HCT116 (cell line): ENCODE results near the gene EBI3. TPM values are rescaled to one million over a fixed set of nuclear protein-coding genes. Genes with fewer than 3 reads are reported as not detected.

Experiments
- ATAC-seq: fragments of 200-7000 bp; cut with Tn5 transposase; 2 replicates; pipeline ENCODE4 v1.9.1; 2020; ENCODE audit warnings: mild to moderate bottlenecking, moderate library complexity
- BruUV-seq: library from RNA; stranded (reverse); fragments of 400-500 nt; replicated peaks from 2 replicates; lab custom pipeline; 2021; lab: Mats Ljungman, UMichigan
- CTCF ChIA-PET: fragments of 300-600 bp; sonication (Branson Sonifier 250); formaldehyde crosslinking; loops from one replicate; lab custom pipeline; 2021; ENCODE audit warnings: antibody characterized with exemption; lab: Charles Lee
- POLR2A ChIA-PET: fragments of 300-600, 350-600 bp; sonication (Branson Sonifier 250); formaldehyde crosslinking; loops from one replicate; lab custom pipeline; 2021; ENCODE audit warnings: antibody characterized with exemption; lab: Charles Lee
- RAD21 ChIA-PET, 2 experiments: fragments of 300-600 bp; sonication (Branson Sonifier 250); formaldehyde crosslinking; loops; one replicate each; lab custom pipeline; 2023; ENCODE audit warnings: low total read pairs in 2 of 2; ENCODE audit not compliant: uncharacterized antibody in 2 of 2, unreplicated experiment in 2 of 2, low non-redundant PET in 1 of 2; lab: Charles Lee
- DNase-seq: peaks from one replicate; pipeline ENCODE4 v3.0.0-alpha.2; 2010; ENCODE audit warnings: low read depth, low spot score
- H2AFZ ChIP-seq: fragments of 200-600 bp; shearing (Covaris generic), sonication (generic); 2 replicates; pipeline ENCODE4 v1.6.1; 2017; ENCODE audit warnings: low read depth, mixed run types, mixed read lengths, antibody characterized with exemption, low read length; ENCODE audit not compliant: poor library complexity, severe bottlenecking
- H3K27ac ChIP-seq: 2 replicates; pipeline ENCODE4 v1.5.1; 2012; ENCODE audit warnings: low read depth, low read length
- H3K27me3 ChIP-seq: fragments of 200-600 bp; sonication (generic); 2 replicates; pipeline ENCODE4 v1.6.1; 2016; ENCODE audit warnings: mixed run types, low read length, mixed read lengths; ENCODE audit not compliant: insufficient read depth
- H3K36me3 ChIP-seq, 2 experiments: fragments of 200-500 bp in 1 of 2; fragments of 200-600 bp in 1 of 2; sonication (Bioruptor generic) in 1 of 2; sonication (generic) in 1 of 2; 2 replicates each; pipeline versions ENCODE4 v1.5.1 to v1.6.1; 2014 to 2016; ENCODE audit warnings: low read length in 2 of 2, inconsistent platforms in 1 of 2, mixed read lengths in 1 of 2, mixed run types in 1 of 2; ENCODE audit not compliant: insufficient read depth in 2 of 2, control insufficient read depth in 1 of 2
- H3K4me1 ChIP-seq, 2 experiments: fragments of 200-600 bp in 1 of 2; sonication (generic) in 1 of 2; 2 replicates each; pipeline versions ENCODE4 v1.5.1 to v1.6.1; 2012 to 2017; ENCODE audit warnings: low read length in 2 of 2, inconsistent platforms in 1 of 2, mild to moderate bottlenecking in 1 of 2, mixed read lengths in 1 of 2, mixed run types in 1 of 2, moderate library complexity in 1 of 2; ENCODE audit not compliant: insufficient read depth in 2 of 2, control insufficient read depth in 1 of 2
- H3K4me2 ChIP-seq: fragments of 200-600 bp; sonication (generic); 2 replicates; pipeline ENCODE4 v1.6.1; 2017; ENCODE audit warnings: mixed run types, low read length, mixed read lengths
- H3K4me3 ChIP-seq, 2 experiments: fragments of 200-600 bp in 1 of 2; sonication (generic) in 1 of 2; replicated peaks in 1 of 2; 2 replicates each; pipeline ENCODE4 v1.5.1; 2011 to 2016; ENCODE audit warnings: low read length in 2 of 2, control low read depth in 1 of 2, low read depth in 1 of 2, mild to moderate bottlenecking in 1 of 2, mixed read lengths in 1 of 2, mixed run types in 1 of 2
- H3K79me2 ChIP-seq: fragments of 200-600 bp; sonication (generic); 2 replicates; pipeline ENCODE4 v1.6.1; 2017; ENCODE audit warnings: mild to moderate bottlenecking, mixed run types, low read length, moderate library complexity, mixed read lengths; ENCODE audit not compliant: insufficient read depth
- H3K9ac ChIP-seq: fragments of 200-600 bp; sonication (generic); 2 replicates; pipeline ENCODE4 v1.6.1; 2016; ENCODE audit warnings: low read length, mixed read lengths
- H3K9me2 ChIP-seq: fragments of 200-600 bp; sonication (generic), shearing (Covaris generic); 2 replicates; pipeline ENCODE4 v1.6.1; 2017; ENCODE audit warnings: mixed run types, mild to moderate bottlenecking, moderate library complexity; ENCODE audit not compliant: insufficient read depth
- H3K9me3 ChIP-seq, 2 experiments: fragments of 200-500 bp in 1 of 2; fragments of 200-600 bp in 1 of 2; sonication (Bioruptor generic) in 1 of 2; sonication (generic) in 1 of 2; 2 replicates each; pipeline ENCODE4 v1.6.1; 2014 to 2017; ENCODE audit warnings: low read length in 2 of 2, mixed read lengths in 2 of 2, inconsistent platforms in 1 of 2, low read depth in 1 of 2, mild to moderate bottlenecking in 1 of 2, mixed run types in 1 of 2, moderate library complexity in 1 of 2; ENCODE audit not compliant: control insufficient read depth in 1 of 2, insufficient read depth in 1 of 2
- H4K20me1 ChIP-seq: fragments of 200-600 bp; sonication (generic), shearing (Covaris generic); 2 replicates; pipeline ENCODE4 v1.6.1; 2017; ENCODE audit warnings: mixed run types, mild to moderate bottlenecking, moderate library complexity; ENCODE audit not compliant: insufficient read depth
- CBX3 ChIP-seq: IDR thresholded peaks from 2 replicates; pipeline ENCODE4 v1.6.1; 2012; ENCODE audit warnings: low read depth
- EGR1 ChIP-seq: IDR thresholded peaks from 2 replicates; pipeline ENCODE4 v1.6.1; 2012; ENCODE audit warnings: low read depth
- ELF1 ChIP-seq: IDR thresholded peaks from 2 replicates; pipeline ENCODE4 v1.6.1; 2012; ENCODE audit warnings: low read depth, borderline replicate concordance
- EZH2 ChIP-seq: fragments of 200-600 bp; sonication (generic); IDR thresholded peaks from 2 replicates; pipeline ENCODE4 v1.6.1; 2017; ENCODE audit warnings: antibody characterized with exemption, mixed run types
- EZH2phosphoT487 ChIP-seq: fragments of 200-600 bp; IDR thresholded peaks from 2 replicates; pipeline ENCODE4 v1.6.1; 2018; ENCODE audit warnings: antibody characterized with exemption, borderline replicate concordance
- JUND ChIP-seq: IDR thresholded peaks from 2 replicates; pipeline ENCODE4 v1.6.1; 2012
- SIN3A ChIP-seq: IDR thresholded peaks from 2 replicates; pipeline ENCODE4 v1.6.1; 2012; ENCODE audit warnings: low read depth
- SP1 ChIP-seq: IDR thresholded peaks from 2 replicates; pipeline ENCODE4 v1.6.1; 2012; ENCODE audit warnings: low read depth
- TCF7L2 ChIP-seq: IDR thresholded peaks from 2 replicates; pipeline ENCODE4 v1.7.0; 2011; ENCODE audit warnings: borderline replicate concordance, inconsistent platforms; ENCODE audit not compliant: insufficient read depth, insufficient read length; ENCODE audit errors: extremely low read depth
- YY1 ChIP-seq: IDR thresholded peaks from 2 replicates; pipeline ENCODE4 v1.6.1; 2011; ENCODE audit warnings: low read length, low read depth, moderate library complexity, mild to moderate bottlenecking; ENCODE audit not compliant: insufficient replicate concordance; ENCODE audit errors: extremely low read depth
- intact Hi-C: fragments of 100-400 bp; cut with micrococcal nuclease; formaldehyde crosslinking; loops from 2 replicates; pipeline ENCODE4 v1.10.0; 2022
- total RNA-seq: library from RNA; stranded (reverse); gene quantifications from one replicate; pipeline ENCODE4 v1.2.1, GENCODE V29; 2021; ENCODE audit not compliant: unreplicated experiment
- TF ChIP-seq, protein P1 (sequence below): IDR thresholded peaks from 2 replicates; pipeline ENCODE4 v1.6.1; 2012; ENCODE audit warnings: low read depth

The EBI3 gene
- total RNA-seq, 1 experiment from 2014 or later: 1.2 TPM

DNA sequence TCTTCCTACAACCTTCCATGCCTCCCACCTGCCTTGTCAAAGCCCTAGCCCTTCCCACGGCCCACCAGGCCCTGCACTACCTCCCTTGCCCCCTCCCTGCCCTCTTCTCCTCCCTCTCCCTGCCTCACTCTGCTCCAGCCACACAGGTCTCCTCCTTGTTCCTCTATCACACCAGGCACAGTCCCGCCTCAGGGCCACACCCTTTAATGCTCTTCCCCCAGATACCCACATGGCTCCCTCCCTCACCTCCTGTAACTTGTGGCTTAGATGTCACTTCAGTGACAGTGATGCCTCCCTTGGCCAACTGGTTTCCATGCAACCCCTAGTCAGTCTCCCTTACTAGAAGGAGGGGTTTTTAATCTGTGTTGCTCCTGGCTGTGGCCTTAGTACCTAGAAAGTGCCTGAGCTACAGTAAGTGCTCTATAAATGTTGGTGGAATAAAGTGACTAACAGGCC lies 48.2 kb upstream of the EBI3 start:
- H3K9ac ChIP-seq: peak overlapping the region; percentile 88
- RAD21 ChIA-PET: no interaction called here

More for the DNA sequence above, 48.2 kb upstream of the EBI3 start:
- intact Hi-C loops: loop anchor here (5.0 kb wide), 1 partner anchor 114 kb away; the partner anchor contains the start of gene ZBTB7A
- H3K4me3 ChIP-seq: peak overlapping the region; percentile 80 to 98
- no peaks in the 10 kb centered on the region for H3K9me2 ChIP-seq
- no TSS peak for BruUV-seq
- H3K36me3 ChIP-seq: no peaks in the 10 kb centered on the region
- H3K4me2 ChIP-seq: peak overlapping the region; percentile 94
- ATAC-seq (no peak), DNase-seq (no peak)
- no peaks in the 10 kb centered on the region for H3K27me3 ChIP-seq
- H3K79me2 ChIP-seq: peaks cover 15% of the 10 kb centered on the region
- H3K9me3 ChIP-seq: no peaks in the 10 kb centered on the region
- H3K27ac ChIP-seq: peak overlapping the region; percentile 77
- H2AFZ ChIP-seq: no peak overlapping the region
- no peaks in the 10 kb centered on the region for H4K20me1 ChIP-seq
- CTCF ChIA-PET: no interaction called here
- POLR2A ChIA-PET: no interaction called here
- peaks cover 10 to 21% of the 10 kb centered on the region in 2 experiments for H3K4me1 ChIP-seq
- no peak for TF ChIP-seq CBX3
- TF ChIP-seq YY1: no peak
- TF ChIP-seq EZH2phosphoT487: no peak
- TF ChIP-seq EZH2: no peak
- no peak for TF ChIP-seq SP1
- no peak for TF ChIP-seq TCF7L2
- TF ChIP-seq, protein P1, sequence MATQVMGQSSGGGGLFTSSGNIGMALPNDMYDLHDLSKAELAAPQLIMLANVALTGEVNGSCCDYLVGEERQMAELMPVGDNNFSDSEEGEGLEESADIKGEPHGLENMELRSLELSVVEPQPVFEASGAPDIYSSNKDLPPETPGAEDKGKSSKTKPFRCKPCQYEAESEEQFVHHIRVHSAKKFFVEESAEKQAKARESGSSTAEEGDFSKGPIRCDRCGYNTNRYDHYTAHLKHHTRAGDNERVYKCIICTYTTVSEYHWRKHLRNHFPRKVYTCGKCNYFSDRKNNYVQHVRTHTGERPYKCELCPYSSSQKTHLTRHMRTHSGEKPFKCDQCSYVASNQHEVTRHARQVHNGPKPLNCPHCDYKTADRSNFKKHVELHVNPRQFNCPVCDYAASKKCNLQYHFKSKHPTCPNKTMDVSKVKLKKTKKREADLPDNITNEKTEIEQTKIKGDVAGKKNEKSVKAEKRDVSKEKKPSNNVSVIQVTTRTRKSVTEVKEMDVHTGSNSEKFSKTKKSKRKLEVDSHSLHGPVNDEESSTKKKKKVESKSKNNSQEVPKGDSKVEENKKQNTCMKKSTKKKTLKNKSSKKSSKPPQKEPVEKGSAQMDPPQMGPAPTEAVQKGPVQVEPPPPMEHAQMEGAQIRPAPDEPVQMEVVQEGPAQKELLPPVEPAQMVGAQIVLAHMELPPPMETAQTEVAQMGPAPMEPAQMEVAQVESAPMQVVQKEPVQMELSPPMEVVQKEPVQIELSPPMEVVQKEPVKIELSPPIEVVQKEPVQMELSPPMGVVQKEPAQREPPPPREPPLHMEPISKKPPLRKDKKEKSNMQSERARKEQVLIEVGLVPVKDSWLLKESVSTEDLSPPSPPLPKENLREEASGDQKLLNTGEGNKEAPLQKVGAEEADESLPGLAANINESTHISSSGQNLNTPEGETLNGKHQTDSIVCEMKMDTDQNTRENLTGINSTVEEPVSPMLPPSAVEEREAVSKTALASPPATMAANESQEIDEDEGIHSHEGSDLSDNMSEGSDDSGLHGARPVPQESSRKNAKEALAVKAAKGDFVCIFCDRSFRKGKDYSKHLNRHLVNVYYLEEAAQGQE: no peak
- TF ChIP-seq JUND: no peak
- no peak for TF ChIP-seq SIN3A
- TF ChIP-seq EGR1: no peak
- TF ChIP-seq ELF1: no peak
- TF ChIP-seq, all 23 proteins: peak for 0
